Glomerular visceral epithelial cell (primary cell): Measurements from ENCODE around the gene FBRS.
"Not testable (repeated sequence)": the region's sequence is repeated elsewhere in the genome, so short reads cannot be mapped to it uniquely, and the experiment has no call there.

Experiments
- DNase-seq: peaks from one replicate; pipeline ENCODE4 v3.0.0-alpha.2; 2016; ENCODE audit errors: extremely low spot score

FBRS gene

GRCh38 chr16:30698139-30698815 lies 40.0 kb downstream of the FBRS start:
- DNase-seq = peak; percentile 96

- peak; percentile 73 for DNase-seq
Observed at GRCh38 chr16:30698816-30699614, 40.8 kb downstream of the FBRS start, which contains the start of gene SRCAP. SRCAP (plus strand) TSS chr16:30699171; CDS start chr16:30700825, 1,654 bp downstream.

GRCh38 chr16:30699615-30700099 lies 41.4 kb downstream of the FBRS start:
- DNase-seq = no peak

GRCh38 chr16:30700491-30700890 lies 42.3 kb downstream of the FBRS start:
- no peak for DNase-seq

- DNase-seq = no peak
Observed at GRCh38 chr16:30700971-30701370, 42.7 kb downstream of the FBRS start.

GRCh38 chr16:30703071-30703470 lies 44.8 kb downstream of the FBRS start:
- DNase-seq = not testable (repeated sequence)

GRCh38 chr16:30703971-30704370 lies 45.7 kb downstream of the FBRS start:
- DNase-seq = no peak

- DNase-seq = no peak
Observed at GRCh38 chr16:30706046-30706445, 47.8 kb downstream of the FBRS start.

- DNase-seq = no peak
Observed at GRCh38 chr16:30710971-30711370, 52.7 kb downstream of the FBRS start.

- no peak for DNase-seq
Observed at GRCh38 chr16:30711712-30712111, 53.5 kb downstream of the FBRS start.

GRCh38 chr16:30715750-30716445 lies 57.7 kb downstream of the FBRS start:
- no peak for DNase-seq

GRCh38 chr16:30720086-30720485 lies 61.9 kb downstream of the FBRS start:
- DNase-seq = no peak
